ENCODE measurements around the gene HIVEP2. TPM values are rescaled to one million over a fixed set of nuclear protein-coding genes. Genes with fewer than 3 reads are reported as not detected.

The HIVEP2 gene
- total RNA-seq, 1 experiment from 2014 or later = 3.2 TPM

DNA sequence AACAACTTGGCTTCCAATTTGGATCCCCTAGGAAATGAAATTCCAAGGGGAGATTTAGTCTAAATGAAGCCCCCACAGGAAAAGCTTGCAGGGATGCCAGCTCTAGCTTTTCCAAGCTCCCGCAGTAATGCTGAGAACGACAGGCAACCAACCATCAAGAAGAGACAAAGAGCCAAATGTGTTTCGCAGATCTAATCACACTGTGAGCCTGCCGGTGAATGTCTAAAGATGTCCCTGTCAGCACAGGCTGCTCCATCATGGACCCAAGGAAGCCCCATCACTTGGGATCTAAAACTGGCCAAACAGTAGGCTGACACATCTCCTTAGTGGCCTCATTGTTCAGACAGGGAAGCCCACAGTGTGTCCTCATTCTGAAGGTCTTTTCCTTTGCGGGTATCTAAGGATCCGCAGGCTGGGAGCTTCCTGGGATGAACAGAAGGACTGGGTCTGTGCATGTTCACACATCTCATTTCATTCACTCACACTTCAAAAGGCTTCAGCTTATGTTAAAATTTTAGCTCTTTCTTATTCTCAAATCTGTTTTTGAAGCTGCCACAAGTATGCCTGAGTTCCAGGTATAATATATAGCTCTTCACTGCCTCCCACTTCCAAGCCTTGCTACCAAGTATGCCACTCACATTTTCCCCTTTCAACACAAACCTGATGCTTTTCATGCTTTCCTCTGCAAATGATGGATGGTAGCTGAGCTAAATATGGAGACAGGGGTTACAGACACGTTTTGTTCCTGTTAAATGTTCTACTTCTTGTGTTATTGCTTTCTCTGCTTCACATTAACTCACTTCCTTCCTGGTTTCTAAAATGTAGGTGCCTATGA is 229.8 kb downstream of the HIVEP2 start:
- Histone ChIP-seq H3K27ac (ENCODE audit: low read depth, low read length, poor library complexity, severe bottlenecking) (no peak overlapping the region), H3K36me3 (ENCODE audit: insufficient read depth, low read length, poor library complexity, severe bottlenecking) (no peaks in the 10 kb centered on the region), H3K4me1 (ENCODE audit: insufficient read depth, low read length, poor library complexity, severe bottlenecking) (no peaks in the 10 kb centered on the region), H3K27me3 (replicated peaks; ENCODE audit: insufficient read depth, low read depth, low read length, poor library complexity) (no peaks in the 10 kb centered on the region), H3K4me3 (ENCODE audit: low read depth, low read length, poor library complexity, severe bottlenecking) (no peak overlapping the region), H3K9me3 (ENCODE audit: low read depth, low read length, poor library complexity, severe bottlenecking) (peaks cover 10% of the 10 kb centered on the region)
- ChIA-PET CTCF (no interaction called here), POLR2A (ENCODE audit: low non-redundant PET) (no interaction called here)
- TF ChIP-seq, protein P1, sequence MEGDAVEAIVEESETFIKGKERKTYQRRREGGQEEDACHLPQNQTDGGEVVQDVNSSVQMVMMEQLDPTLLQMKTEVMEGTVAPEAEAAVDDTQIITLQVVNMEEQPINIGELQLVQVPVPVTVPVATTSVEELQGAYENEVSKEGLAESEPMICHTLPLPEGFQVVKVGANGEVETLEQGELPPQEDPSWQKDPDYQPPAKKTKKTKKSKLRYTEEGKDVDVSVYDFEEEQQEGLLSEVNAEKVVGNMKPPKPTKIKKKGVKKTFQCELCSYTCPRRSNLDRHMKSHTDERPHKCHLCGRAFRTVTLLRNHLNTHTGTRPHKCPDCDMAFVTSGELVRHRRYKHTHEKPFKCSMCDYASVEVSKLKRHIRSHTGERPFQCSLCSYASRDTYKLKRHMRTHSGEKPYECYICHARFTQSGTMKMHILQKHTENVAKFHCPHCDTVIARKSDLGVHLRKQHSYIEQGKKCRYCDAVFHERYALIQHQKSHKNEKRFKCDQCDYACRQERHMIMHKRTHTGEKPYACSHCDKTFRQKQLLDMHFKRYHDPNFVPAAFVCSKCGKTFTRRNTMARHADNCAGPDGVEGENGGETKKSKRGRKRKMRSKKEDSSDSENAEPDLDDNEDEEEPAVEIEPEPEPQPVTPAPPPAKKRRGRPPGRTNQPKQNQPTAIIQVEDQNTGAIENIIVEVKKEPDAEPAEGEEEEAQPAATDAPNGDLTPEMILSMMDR (conservative IDR thresholded peaks at IDR 0.05; ENCODE audit: low read depth, low read length) = no peak
- TF ChIP-seq EZH2 (IDR thresholded peaks at IDR 0.05; ENCODE audit: borderline replicate concordance, low read depth, low read length, poor library complexity, severe bottlenecking) = no peak
- DNase-seq (ENCODE audit: low spot score) = no peak
- no TSS peak for BruUV-seq (replicated peaks)
- intact Hi-C loops (cut with micrococcal nuclease; ENCODE audit: unreplicated experiment) = no loop called here

DNA sequence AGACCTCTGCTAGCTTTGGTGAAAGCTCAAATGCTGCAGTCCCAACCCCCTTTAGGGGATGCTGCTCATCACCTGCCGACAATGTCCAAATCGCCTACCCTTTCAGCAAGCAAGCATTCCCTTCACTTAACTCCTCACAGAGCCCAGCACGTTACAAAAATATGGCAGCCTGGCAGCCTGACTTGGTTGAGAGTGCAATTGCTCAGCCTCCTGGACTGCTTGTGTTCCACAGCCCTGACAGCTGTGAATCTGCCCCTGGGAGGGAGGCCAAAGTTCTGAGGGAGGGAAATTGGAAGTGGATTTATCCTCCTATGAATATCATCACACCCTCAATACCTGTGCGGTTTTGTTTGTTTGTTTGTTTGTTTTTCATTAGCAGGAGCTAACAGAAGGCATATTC is 231.0 kb downstream of the HIVEP2 start:
- Histone ChIP-seq H3K27me3 (replicated peaks; ENCODE audit: insufficient read depth, low read depth, low read length, poor library complexity) (no peaks in the 10 kb centered on the region), H3K27ac (ENCODE audit: low read depth, low read length, poor library complexity, severe bottlenecking) (no peak overlapping the region), H3K4me3 (ENCODE audit: low read depth, low read length, poor library complexity, severe bottlenecking) (no peak overlapping the region), H3K9me3 (ENCODE audit: low read depth, low read length, poor library complexity, severe bottlenecking) (peaks cover 7% of the 10 kb centered on the region), H3K4me1 (ENCODE audit: insufficient read depth, low read length, poor library complexity, severe bottlenecking) (no peaks in the 10 kb centered on the region), H3K36me3 (ENCODE audit: insufficient read depth, low read length, poor library complexity, severe bottlenecking) (no peaks in the 10 kb centered on the region)
- ChIA-PET POLR2A (ENCODE audit: low non-redundant PET) (no interaction called here), CTCF (no interaction called here)
- BruUV-seq (replicated peaks) = no TSS peak
- DNase-seq (ENCODE audit: low spot score) = no peak
- intact Hi-C loops (cut with micrococcal nuclease; ENCODE audit: unreplicated experiment) = no loop called here
- TF ChIP-seq EZH2 (IDR thresholded peaks at IDR 0.05; ENCODE audit: borderline replicate concordance, low read depth, low read length, poor library complexity, severe bottlenecking) = no peak
- TF ChIP-seq, protein P1 (conservative IDR thresholded peaks at IDR 0.05; ENCODE audit: low read depth, low read length) = no peak

DNA sequence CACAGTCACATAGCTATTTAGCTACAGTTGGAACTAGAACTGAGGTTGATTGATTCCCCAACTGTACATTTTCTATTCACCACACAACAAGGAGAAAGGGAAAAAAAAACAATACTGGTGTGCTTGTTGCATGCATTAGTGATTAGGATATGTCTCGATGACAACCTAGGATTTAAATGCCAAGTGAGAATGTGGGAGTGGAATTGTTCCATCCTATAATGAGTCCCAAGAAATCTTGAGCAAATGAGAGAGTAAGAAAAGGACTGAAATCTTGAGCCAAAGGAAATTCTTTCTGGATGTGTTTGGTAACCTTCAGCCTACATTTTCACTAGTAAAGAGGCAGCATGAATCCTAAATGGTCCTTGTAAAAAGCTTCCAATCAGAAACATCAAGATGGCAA is 232.7 kb downstream of the HIVEP2 start:
- CTCF ChIA-PET = no interaction called here

More for the DNA sequence above, 232.7 kb downstream of the HIVEP2 start:
- Histone ChIP-seq H3K36me3 (ENCODE audit: insufficient read depth, low read length, poor library complexity, severe bottlenecking) (no peaks in the 10 kb centered on the region), H3K27ac (ENCODE audit: low read depth, low read length, poor library complexity, severe bottlenecking) (no peak overlapping the region), H3K4me1 (ENCODE audit: insufficient read depth, low read length, poor library complexity, severe bottlenecking) (no peaks in the 10 kb centered on the region), H3K4me3 (ENCODE audit: low read depth, low read length, poor library complexity, severe bottlenecking) (no peak overlapping the region), H3K9me3 (ENCODE audit: low read depth, low read length, poor library complexity, severe bottlenecking) (no peaks in the 10 kb centered on the region), H3K27me3 (replicated peaks; ENCODE audit: insufficient read depth, low read depth, low read length, poor library complexity) (no peaks in the 10 kb centered on the region)
- BruUV-seq (replicated peaks) = no TSS peak
- no peak for DNase-seq (ENCODE audit: low spot score)
- POLR2A ChIA-PET (ENCODE audit: low non-redundant PET) = interaction anchor here (0.5 kb wide), 1 partner anchor 692 kb away, joined by 3 read pairs; no protein-coding TSS in a partner anchor
- no peak for TF ChIP-seq EZH2 (IDR thresholded peaks at IDR 0.05; ENCODE audit: borderline replicate concordance, low read depth, low read length, poor library complexity, severe bottlenecking)
- TF ChIP-seq, protein P1 (conservative IDR thresholded peaks at IDR 0.05; ENCODE audit: low read depth, low read length) = no peak
- intact Hi-C loops (cut with micrococcal nuclease; ENCODE audit: unreplicated experiment) = no loop called here

All from A673 (cell line).